Measurements from ENCODE around the gene PATL1.

The PATL1 gene

GRCh38 chr11:59710136-59710847, 41.5 kb upstream of the PATL1 start:
- H3K79me2 ChIP-seq (ENCODE audit: insufficient read depth, low read length) = no peaks in the 10 kb centered on the region
- no peak overlapping the region for H3K9ac ChIP-seq (ENCODE audit: low read length)
- TF ChIP-seq EZH2phosphoT487 (conservative IDR thresholded peaks at IDR 0.05; ENCODE audit: low read length) (no peak), CTCF (IDR thresholded peaks at IDR 0.05; ENCODE audit: insufficient read depth, low read length, poor library complexity, severe bottlenecking) (no peak)
- H3K27me3 ChIP-seq (ENCODE audit: low read length) = no peaks in the 10 kb centered on the region
- H3K4me3 ChIP-seq (ENCODE audit: insufficient read depth, low read length, poor library complexity, severe bottlenecking) = no peak overlapping the region
- H3K4me2 ChIP-seq (ENCODE audit: low read depth, low read length, poor library complexity, severe bottlenecking) = no peak overlapping the region
- no peak overlapping the region for H3K27ac ChIP-seq (ENCODE audit: low read depth, low read length)
- no peak overlapping the region for H2AFZ ChIP-seq (ENCODE audit: low read depth, low read length, severe bottlenecking)
- H3F3A ChIP-seq (ENCODE audit: insufficient read depth) = no peaks in the 10 kb centered on the region
- no peaks in the 10 kb centered on the region for H4K20me1 ChIP-seq (ENCODE audit: low read depth, low read length)
- H3K36me3 ChIP-seq (ENCODE audit: low read length) = no peaks in the 10 kb centered on the region
- H3K9me3 ChIP-seq (ENCODE audit: insufficient read depth, low read length) = no peaks in the 10 kb centered on the region
- H3K9me2 ChIP-seq (replicated peaks; ENCODE audit: insufficient read depth, low read length) = no peaks in the 10 kb centered on the region

- H3K9ac ChIP-seq (ENCODE audit: low read length) = no peak overlapping the region
- no peaks in the 10 kb centered on the region for H3K9me3 ChIP-seq (ENCODE audit: insufficient read depth, low read length)
- no peaks in the 10 kb centered on the region for H3K36me3 ChIP-seq (ENCODE audit: low read length)
- no peak for TF ChIP-seq EZH2phosphoT487 (conservative IDR thresholded peaks at IDR 0.05; ENCODE audit: low read length)
- no peak for TF ChIP-seq CTCF (IDR thresholded peaks at IDR 0.05; ENCODE audit: insufficient read depth, low read length, poor library complexity, severe bottlenecking)
- no peak overlapping the region for H3K27ac ChIP-seq (ENCODE audit: low read depth, low read length)
- no peak overlapping the region for H3K4me3 ChIP-seq (ENCODE audit: insufficient read depth, low read length, poor library complexity, severe bottlenecking)
- H3K79me2 ChIP-seq (ENCODE audit: insufficient read depth, low read length) = no peaks in the 10 kb centered on the region
- no peaks in the 10 kb centered on the region for H3K9me2 ChIP-seq (replicated peaks; ENCODE audit: insufficient read depth, low read length)
- H3F3A ChIP-seq (ENCODE audit: insufficient read depth) = no peaks in the 10 kb centered on the region
- H2AFZ ChIP-seq (ENCODE audit: low read depth, low read length, severe bottlenecking) = no peak overlapping the region
- H3K27me3 ChIP-seq (ENCODE audit: low read length) = no peaks in the 10 kb centered on the region
- no peaks in the 10 kb centered on the region for H4K20me1 ChIP-seq (ENCODE audit: low read depth, low read length)
- no peak overlapping the region for H3K4me2 ChIP-seq (ENCODE audit: low read depth, low read length, poor library complexity, severe bottlenecking)
Measured at GRCh38 chr11:59708537-59708936, 39.7 kb upstream of the PATL1 start.

- Histone ChIP-seq H3F3A (ENCODE audit: insufficient read depth) (no peaks in the 10 kb centered on the region), H2AFZ (ENCODE audit: low read depth, low read length, severe bottlenecking) (no peak overlapping the region), H3K4me2 (ENCODE audit: low read depth, low read length, poor library complexity, severe bottlenecking) (no peak overlapping the region), H3K27ac (ENCODE audit: low read depth, low read length) (no peak overlapping the region), H3K27me3 (ENCODE audit: low read length) (no peaks in the 10 kb centered on the region), H3K9me3 (ENCODE audit: insufficient read depth, low read length) (no peaks in the 10 kb centered on the region), H3K36me3 (ENCODE audit: low read length) (no peaks in the 10 kb centered on the region), H3K79me2 (ENCODE audit: insufficient read depth, low read length) (no peaks in the 10 kb centered on the region), H3K9me2 (replicated peaks; ENCODE audit: insufficient read depth, low read length) (no peaks in the 10 kb centered on the region), H4K20me1 (ENCODE audit: low read depth, low read length) (no peaks in the 10 kb centered on the region), H3K9ac (ENCODE audit: low read length) (no peak overlapping the region), H3K4me3 (ENCODE audit: insufficient read depth, low read length, poor library complexity, severe bottlenecking) (no peak overlapping the region)
- TF ChIP-seq EZH2phosphoT487 (conservative IDR thresholded peaks at IDR 0.05; ENCODE audit: low read length) = no peak
- TF ChIP-seq CTCF (IDR thresholded peaks at IDR 0.05; ENCODE audit: insufficient read depth, low read length, poor library complexity, severe bottlenecking) = no peak
Measured at GRCh38 chr11:59707371-59707770, 38.5 kb upstream of the PATL1 start.

Data from SU-DHL-6 (cell line).